GM18861 (cell line): Measurements from ENCODE around the gene PANK1.
A peak's percentile ranks its signal among the peaks of the same experiment; 100 is the strongest.

Source experiments
- ATAC-seq: cut with Tn5 transposase; IDR thresholded peaks from one replicate; pipeline ENCODE4 v1.9.1; 2021; ENCODE audit not compliant: unreplicated experiment

Gene PANK1

DNA sequence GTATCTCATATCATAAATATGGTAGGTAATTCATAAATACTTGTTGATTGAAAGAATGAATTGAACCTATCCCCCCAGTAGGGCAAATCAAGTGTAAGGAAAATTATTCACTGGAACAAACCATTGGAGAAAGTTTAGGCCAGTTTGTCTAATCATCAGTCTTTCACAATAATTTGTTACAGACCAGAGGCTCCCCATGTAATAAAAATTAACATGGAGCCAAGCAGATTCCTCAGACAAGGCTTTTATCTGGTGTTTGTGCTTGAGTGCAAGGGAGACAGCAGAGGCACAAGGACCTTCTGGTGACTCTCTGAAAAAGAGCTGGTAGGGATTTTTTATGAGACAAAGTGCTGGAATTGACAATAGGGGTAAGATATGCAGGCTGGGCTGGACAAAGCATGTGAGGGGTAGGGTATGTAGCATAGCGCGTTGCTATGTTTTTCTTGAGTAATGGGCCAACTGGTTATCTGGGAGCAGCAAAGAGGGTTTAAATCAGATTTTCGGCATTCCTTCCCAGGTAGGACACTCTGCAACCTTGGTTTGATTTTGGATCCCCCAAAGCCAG lies 7.8 kb upstream of the PANK1 start:
- ATAC-seq: no peak

- ATAC-seq: peak; percentile 49
Observed at GRCh38 chr10:89651916-89652573, 7.0 kb upstream of the PANK1 start.

DNA sequence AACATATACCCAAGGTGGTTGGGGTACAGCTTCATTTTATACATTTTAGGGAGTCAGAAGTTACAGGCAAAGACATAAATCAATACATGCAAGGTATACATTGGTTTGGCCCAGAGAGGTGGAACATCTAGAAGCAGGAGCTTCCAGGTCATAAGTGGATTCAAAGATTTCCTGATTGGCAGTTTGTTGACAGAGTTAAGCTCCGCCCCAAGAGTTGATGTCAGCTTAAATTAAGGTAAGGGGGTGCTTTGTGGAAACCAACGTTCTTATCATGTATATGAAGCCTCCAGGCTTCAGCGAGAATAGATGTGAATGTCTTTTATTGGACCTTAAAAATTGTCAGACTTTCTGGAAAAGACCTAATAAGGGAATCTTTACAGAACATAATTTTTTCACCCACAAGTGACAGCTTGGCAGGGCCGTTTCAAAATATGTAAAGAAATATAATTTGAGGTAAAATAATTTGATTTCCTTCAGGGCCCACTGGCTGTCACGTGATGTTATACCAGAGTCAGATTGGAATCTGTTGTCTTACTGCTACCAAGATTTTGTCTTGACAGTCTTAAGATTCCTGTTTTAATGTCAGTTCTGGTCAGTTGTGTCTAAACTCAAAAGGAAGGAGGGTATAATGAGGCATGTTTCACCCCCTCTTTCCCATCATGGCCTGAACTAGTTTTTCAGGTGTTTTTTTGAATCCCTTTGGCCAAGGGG lies 6.3 kb upstream of the PANK1 start:
- ATAC-seq: no peak

- ATAC-seq: no peak
Observed at GRCh38 chr10:89649051-89649450, 4.0 kb upstream of the PANK1 start.

GRCh38 chr10:89648074-89648473 lies 3.0 kb upstream of the PANK1 start:
- ATAC-seq: no peak

- no peak for ATAC-seq
Observed at GRCh38 chr10:89646889-89647657, 2.0 kb upstream of the PANK1 start.

DNA sequence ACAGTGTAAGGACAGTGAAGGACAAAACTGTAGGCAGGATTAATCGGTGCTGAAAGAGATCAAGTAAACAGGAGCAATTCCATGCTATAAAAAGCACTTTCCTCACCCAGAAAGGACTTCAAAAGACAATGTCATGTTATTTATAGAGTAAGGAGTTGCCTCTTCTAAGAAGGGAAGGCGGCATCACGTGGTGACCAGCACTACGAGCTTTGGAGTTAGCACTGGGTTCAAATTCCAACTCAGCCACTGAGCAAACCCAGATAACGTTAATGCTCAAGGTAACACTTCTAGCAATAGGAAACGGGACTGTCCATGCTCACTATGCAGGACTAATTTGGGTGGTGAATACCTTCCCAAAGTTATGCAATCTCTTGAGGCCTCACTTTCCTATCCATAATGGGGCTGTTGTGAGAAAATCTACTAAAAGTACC lies 715 bp upstream of the PANK1 start:
- ATAC-seq: no peak

GRCh38 chr10:89644691-89644966 lies 413 bp downstream of the PANK1 start:
- ATAC-seq: peak; percentile 20

- peak; percentile 88 for ATAC-seq
Observed at GRCh38 chr10:89643812-89644690, 991 bp downstream of the PANK1 start.

GRCh38 chr10:89643431-89643811 lies 1.6 kb downstream of the PANK1 start:
- ATAC-seq: no peak

- ATAC-seq: no peak
Observed at GRCh38 chr10:89642193-89642592, 2.8 kb downstream of the PANK1 start.

DNA sequence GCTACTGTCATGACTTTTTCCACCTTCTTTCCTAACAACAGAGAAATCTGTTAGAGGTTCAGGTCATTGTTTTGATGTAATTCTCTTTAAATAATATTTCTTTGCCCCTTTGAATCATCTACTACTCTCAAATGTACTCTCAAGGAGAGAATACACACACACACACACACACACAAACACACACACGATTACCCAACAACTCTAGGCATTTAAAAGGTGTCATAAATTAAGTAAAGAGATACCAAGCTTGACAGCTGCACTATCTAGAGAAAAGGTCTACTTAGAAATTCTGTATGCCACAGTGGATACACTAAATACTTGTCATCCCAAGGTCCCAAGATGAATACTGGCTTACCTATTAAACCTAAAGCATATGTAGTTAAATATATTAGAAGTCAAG lies 4.8 kb downstream of the PANK1 start:
- ATAC-seq: no peak

- no peak for ATAC-seq
Observed at GRCh38 chr10:89639326-89639725, 5.7 kb downstream of the PANK1 start.

DNA sequence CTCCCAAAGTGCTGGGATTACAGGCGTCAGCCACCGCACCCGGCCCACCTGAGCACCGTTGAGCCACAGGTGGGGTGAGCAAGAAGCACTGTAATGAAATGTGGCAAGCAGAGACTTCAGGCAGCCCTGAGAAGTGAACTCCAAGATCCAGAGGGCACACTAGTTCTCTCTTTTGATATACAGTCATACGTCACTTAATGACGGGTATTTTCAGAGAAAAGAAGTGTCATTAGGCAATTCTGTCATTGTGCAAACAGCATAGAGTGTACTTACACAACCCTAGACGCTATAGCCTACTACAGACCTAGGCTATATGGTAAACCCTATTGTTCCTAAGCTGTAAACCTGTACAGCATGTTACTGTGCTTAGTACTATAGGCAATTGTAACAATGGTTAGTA lies 7.9 kb downstream of the PANK1 start:
- no peak for ATAC-seq

- no peak for ATAC-seq
Observed at GRCh38 chr10:89634637-89635036, 10.4 kb downstream of the PANK1 start.

GRCh38 chr10:89633484-89633883 lies 11.6 kb downstream of the PANK1 start:
- no peak for ATAC-seq

DNA sequence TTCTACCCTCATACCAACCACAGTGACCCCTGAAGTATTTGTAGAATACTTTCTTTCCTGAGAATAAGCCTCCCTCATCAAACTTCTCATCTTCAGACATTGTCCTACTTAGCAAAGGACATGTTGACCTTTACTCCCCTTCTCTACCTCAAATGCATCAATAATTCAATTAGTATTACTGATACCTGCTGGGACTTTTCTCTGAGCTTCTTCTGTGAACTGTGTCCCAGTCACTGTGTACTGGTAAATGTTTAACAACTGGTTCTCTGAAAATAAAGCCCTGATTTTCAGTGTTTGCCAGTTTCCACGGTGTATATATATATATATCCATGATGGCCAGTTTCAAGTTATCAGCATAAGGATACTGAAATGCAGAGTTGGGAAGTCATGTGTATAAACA lies 12.2 kb downstream of the PANK1 start:
- no peak for ATAC-seq

DNA sequence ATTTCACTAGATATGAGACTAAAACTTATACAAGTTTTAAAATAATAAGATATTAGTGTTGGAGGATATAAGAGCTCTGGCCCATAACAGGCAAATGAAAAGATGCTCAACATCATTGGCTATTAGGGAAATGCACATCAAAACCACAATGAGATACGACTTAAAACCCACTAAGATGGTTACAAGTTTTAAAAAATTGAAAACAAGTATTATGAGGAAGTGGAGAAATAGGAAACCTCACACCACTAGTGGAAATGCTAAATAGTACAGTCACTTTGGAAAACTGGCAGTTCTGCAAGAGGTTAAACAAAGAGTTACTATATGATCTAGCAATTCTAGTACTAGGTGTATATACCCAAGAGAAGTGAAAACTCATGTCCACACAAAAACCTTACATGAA lies 17.2 kb downstream of the PANK1 start:
- ATAC-seq: no peak

DNA sequence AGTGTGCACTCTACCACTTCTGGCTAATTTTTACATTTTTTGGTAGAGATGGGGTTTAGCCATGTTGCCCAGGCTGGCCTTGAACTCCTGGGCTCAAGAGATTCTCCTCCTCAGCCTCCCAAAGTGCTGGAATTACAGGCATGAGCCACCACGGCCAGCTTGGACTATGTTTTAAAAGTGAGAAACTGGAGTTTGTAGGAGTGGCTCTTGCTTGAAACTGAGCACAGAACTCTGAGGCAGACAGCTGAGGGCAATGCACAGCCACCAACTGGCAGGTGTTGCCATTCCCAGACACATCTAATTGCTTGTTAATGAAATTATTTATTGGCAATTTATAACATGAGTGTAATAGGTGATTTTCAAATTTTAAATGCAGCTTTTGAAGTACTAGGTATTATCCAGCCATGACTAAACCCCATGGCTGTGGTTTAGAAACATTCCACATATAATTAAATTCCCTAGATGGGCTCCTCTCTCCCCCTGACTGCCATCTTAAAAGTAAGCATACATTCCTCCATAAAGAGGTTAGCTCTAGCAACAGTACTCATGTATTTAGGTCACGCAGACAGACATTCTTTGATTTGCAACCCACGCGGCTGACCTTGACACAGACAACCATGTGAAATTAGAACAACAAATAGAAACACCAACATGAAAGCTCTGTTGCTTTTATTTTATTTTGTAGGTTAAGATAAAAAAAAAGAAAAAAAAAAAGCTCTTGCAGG lies 19.8 kb downstream of the PANK1 start:
- ATAC-seq: no peak

DNA sequence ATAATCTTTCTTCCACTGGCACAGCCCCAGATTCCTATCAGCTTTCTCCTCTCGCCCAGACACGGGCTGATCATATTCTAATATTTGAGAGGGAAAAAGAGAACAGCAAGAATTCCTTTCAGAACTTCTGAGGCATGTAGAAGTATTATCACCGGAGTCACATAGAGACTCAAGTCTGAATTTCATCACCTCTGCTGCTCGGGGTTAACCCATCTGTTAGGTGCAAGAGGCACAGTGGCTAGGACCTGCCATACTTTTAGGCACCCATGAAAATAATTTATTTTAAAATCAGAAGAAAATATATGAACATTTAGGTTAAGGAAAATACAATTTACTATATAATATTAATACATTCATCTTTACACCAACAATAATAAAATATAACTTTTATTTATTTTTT lies 21.0 kb downstream of the PANK1 start:
- no peak for ATAC-seq
